DMS 273 treated with DMSO at 0.1 percent for 48 hours (cell line): Measurements from ENCODE around the gene MUC21.

Experiments
- DNase-seq: peaks from one replicate; lab custom pipeline; 2025; lab: John Stamatoyannopoulos, UW

The MUC21 gene

DNA sequence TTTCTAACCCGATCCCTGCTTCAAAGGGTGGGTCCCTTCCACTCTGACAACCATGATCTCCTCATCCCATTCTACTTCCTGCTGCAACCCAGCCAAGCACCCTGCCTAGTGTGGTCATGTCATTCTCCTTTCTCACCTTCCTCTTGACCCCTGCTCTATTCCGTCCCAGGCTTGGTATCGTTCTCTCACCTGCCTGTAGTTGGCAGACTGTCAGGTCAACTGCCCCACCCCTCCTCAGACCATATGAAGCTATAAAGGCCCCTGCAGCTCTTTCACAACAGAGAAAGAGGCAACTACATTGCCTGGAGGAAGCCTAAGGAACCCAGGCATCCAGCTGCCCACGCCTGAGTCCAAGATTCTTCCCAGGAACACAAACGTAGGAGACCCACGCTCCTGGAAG lies at the start of gene MUC21:
TSS of gene MUC21 (plus strand) at position 280 of the 400 bp plus-strand sequence. CDS start 241 bp downstream, outside the sequence.
- no peak for DNase-seq

DNA sequence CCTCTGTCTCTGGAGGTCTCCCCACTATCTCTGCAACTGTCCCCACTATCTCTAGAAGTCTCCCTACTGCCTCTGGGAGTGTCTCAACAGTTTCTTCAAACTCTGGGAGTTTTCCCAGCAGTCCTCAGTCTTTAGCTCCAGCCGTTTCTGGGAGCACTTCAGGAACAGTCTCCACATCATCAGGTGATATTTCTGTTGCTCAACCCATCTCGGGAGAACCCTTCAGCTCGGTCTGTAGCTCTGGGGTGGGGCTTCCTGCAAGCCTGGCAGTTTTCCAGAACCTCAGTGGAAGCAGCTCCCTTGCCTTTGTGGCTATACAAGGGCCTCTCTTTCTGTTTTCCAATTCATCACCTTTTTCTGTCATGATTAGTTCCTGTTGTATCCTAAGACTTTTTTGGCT lies 48.5 kb upstream of the MUC21 start:
- DNase-seq, result no peak

DNA sequence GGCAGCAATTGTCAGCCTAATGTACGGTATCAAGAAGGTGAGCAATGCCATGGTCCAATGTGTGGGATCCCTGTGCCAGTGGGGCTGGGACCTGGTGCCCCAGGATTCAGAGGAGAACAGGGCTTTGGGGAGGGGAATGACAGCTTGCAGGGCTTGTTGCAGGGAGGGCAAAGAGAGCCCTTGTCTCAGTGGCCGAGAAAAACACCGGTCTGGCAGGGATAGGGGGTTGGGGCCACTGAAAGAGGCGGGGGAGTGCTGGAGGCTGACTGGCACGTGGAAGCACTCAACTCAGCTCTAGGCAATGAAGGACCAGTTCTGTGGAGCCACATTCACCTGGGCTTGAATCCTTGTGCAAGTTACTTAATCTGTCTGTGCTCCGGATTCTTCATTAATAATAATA lies 46.3 kb upstream of the MUC21 start:
- DNase-seq, result no peak

DNA sequence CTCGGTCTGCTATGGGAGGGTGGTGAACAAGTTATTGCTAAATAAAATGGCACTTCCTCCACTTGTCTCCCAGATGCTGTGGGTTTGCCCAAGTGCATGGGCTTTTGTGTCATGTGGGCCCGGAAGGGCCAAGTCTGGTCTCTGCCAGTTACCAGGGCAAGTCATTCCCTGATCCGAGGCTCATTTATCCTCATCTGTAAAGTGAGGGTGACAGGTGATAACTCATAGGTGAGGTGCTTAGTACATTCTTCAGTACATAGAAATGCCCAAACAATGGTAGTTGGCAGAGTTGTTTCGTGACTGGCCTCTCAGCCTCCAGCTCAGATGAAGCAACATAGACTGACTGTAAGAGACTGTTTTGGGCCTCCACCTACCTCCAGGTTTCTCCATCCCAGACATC lies 44.8 kb upstream of the MUC21 start:
- no peak for DNase-seq

DNA sequence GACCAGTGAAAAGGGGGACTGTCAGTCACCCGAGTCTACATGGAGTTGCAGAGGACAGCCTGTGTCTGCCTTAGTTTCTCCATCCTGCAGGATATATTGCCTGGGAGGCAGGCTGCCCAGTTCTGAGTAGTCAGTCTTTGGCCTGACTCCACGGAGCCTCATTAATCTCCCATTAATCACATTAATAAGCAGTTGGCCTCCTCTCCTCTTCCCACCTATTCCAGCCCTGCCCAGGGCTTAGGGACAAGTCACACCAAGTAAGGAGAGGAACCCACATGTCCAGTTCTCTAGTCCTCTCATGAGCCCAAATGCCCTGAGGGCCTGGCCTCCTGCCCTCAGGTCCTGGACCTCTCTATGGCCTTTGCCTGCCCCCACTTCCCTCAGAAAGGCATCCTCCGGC lies 44.0 kb upstream of the MUC21 start:
- DNase-seq, result no peak

DNA sequence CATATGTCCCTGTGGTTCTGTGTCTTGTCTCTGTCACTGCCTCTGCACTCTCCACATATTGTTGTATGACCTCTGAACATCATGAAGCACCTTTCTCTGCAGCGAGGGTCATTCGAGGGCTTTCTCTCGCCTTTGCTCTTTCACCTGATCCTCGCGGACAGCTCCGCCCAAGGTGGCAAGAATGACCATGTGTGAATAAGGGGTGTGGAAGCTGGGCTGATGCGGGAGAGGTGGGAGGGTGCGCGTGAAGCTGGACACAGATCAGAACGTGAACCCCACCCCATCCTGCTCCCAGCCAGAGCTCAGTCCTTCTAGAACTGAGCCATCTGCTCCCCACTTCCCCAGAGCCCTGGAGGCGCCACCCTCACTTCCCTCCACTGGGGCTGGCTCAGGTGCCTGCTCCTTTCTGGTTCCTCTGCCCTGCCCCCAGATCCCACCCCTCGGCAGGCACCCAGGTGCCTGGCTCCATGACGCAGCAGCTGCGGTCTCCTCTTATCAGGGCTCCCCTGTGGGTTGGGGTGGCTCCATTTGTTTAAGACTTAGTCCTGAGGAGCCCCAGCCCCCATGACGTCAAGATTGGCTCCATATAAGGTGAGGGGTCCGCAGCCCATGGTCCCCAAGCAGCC lies 43.0 kb upstream of the MUC21 start, which contains the start of gene MUCL3:
TSS of gene MUCL3 (plus strand) at position 613 of the 626 bp plus-strand sequence. CDS start 27 bp downstream, outside the sequence.
- DNase-seq, result no peak

DNA sequence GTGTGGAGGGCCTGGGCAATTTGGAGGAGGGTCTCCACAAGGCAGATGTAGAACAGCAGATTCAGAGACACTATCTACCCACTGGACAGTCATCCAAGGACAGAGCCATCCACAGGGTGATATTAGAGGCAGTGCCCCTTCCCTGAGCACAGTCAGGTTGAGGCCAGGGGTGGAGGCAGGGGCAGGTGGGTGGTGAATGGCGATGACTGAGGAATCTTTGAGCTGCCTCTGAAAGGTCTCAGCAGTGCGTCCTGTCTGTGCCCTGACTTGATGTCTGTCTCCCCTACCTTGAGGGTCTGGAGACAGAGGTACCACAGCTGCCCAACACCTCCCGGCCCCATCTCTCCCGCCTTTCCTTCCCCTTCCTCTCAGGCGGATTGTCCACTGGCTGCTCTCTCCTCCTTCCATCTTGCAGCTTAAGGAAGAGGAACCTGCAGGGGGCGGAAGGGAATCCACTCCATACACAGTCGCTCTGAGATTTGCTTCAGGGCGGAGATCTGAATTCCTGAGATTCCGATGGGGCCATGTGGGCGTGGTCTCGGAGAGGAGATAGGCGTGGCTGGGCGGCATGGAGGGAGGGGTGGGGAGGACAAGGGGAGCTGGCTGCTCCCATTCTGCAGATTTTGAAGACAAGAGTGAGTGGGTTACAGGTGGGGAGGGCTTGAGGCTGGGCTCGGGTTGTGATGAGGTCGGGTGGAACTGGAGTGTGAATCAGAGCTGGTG lies 41.0 kb upstream of the MUC21 start:
- peak; percentile 5 for DNase-seq

DNA sequence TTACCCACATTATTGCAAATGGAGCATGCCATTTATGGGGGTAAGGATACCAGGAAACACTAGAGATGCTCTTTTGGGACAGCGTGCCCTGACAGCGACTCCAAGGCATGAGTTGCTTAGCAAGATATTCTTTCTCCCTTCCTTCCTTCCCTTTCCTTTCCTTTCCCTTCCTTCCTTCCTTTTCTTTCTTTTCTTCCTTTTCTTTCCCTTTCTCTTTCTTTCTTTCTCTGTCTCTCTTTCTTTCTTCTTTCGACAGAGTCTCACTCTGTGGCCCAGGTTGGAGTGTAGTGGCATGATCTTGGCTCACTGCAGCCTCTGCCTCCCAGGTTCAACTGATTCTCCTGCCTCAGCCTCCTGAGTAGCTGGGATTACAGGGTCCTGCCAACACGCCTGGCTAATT lies 39.5 kb upstream of the MUC21 start:
- no peak for DNase-seq

DNA sequence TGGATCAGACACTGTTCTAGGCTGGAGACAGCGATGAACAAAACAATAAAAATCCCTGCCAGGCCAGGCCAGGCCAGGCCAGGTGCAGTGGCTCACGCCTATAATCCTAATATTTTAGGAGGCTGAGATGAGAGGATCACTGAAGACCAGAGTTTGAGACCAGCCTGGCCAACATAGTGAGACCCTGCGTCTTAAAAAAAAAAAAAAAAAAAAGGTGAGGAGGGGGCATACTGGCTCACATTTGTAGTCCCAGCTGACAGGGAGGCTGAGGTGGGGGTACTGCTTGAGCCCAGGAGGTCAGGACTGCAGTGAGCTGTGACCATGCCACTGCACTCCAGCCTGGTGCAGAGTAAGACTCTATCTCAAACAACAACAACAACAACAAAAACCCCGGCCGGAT lies 38.2 kb upstream of the MUC21 start:
- no peak for DNase-seq

DNA sequence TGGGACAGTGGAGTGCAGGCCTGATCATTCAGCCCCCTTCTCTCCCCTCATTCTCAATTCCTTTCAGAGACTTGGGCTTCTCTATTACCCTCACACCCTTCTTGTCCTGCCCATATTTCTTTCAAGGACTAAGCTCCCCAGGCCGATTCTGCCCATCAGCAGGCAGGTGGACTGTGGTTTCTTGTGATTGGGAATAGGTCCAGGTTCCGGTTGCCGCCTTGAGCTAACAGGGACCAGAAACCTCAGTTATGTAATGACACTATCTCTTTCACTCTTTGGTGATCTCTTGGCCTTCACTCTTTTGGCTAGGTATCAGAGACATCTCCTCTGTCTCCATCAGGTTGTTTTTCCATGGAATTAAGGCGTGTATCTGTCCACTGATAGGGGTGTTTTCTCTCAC lies 36.3 kb upstream of the MUC21 start:
- DNase-seq, result no peak

DNA sequence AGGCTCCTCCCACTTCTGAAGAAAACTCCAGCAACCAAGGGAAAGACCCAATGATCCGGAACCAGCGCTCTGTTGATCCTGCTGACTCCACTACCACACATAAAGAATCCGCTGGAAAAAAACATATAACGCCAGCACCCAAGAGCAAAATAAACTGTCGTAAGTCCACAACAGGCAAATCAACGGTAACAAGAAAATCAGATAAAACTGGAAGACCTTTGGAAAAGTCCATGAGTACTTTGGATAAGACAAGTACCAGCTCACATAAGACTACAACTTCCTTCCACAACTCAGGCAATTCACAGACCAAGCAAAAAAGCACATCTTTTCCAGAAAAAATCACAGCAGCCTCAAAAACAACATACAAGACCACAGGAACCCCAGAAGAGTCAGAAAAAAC lies 34.7 kb upstream of the MUC21 start:
- no peak for DNase-seq

DNA sequence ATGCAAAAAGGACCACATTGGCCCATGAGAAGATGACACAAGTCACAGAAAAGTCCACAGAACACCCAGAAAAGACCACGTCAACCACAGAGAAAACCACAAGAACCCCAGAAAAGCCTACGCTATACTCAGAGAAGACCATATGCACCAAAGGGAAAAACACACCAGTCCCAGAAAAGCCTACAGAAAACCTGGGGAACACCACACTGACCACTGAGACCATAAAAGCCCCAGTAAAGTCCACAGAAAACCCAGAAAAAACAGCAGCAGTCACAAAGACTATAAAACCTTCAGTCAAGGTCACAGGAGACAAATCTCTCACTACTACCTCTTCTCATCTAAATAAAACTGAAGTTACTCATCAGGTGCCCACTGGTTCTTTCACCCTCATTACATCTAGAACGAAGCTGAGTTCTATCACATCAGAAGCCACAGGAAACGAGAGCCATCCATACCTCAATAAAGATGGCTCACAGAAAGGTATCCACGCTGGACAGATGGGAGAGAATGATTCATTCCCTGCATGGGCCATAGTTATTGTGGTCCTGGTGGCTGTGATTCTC lies 31.5 kb upstream of the MUC21 start:
- no peak for DNase-seq

DNA sequence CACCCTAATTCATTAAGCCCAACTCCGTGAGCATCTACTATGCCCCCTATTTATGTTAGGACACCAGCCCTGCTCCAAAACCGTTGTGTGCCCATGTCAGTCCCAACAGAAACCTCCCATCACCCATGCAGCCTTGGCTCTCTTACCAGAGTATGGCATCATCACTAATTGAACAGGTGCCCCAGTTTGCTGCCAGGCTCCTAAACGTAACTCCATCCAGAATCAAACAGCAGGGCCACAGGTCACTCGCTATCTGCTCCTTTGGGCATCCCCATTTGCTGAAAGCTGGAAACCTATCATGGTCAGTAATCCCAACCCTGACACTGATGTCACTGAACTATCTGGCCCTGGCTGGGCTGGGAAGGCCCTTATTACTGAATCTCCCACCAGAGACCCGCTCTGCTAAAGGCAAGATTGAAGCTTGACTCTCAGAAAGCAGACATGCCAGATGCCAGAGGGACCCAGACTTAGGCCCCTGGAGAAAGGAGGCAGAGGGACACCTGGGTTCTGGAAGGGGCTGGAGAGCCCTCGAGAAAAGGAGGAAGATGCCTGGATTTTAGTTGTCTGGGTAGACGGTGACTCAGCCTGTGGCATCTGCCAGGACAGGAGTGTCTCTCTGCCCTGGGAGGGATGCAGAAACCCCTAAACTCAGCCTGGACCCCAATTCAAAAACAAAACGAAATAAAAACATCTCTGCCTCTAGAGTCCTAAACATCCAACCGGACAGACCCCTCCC lies 28.7 kb upstream of the MUC21 start:
- DNase-seq, result no peak

DNA sequence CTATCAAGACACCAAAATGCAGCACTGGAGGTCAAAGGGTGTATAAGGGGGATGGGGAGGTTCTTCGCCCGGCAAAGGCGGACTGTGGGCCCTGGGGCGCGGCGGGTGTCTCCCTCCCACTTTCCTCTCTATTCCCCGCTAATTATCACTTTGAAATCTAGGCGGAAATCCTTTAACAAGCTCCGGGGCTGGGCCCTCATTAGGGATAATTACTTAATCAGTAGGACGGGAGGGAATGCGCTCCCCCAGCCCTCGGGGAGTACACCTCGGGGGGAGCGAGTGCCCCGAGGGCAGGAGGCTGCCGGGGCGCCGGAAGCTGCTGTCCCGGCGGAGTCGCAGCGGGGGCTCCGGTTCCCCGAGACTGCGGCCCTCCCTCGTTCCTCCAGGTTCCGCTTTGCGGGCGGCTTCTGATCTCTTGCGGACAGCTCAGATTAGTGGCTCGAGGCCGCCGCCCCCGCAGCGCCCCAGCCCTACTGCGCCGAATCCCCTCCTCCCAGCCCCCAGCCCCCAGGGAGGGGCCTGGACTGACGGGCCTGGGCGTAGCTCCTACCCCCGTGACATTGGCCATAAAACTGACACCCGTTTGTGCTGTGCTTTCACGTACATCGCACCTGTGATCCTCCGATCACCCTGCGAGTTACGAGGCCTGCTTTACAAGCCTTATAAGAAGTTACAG lies 28.0 kb upstream of the MUC21 start:
- DNase-seq, result no peak

DNA sequence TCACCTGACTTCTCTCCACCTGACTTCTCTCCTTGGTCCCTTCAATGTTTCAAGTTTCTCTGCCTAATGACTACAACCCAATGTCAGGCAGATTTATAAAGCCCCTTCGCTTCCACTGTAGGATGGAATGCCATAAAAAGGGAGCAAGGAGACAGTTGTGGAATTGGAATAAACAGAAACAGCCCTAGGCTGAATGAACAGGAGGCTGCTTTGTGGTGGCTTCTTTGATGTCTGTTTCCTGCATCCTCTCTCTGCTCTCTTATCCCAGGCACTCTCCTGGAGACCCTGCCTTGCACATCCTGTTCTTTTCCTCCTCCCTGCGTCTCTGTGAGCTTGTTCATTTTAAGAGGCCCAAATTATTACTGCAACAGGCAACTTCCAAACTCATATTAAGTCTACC lies 25.8 kb upstream of the MUC21 start:
- DNase-seq, result no peak

DNA sequence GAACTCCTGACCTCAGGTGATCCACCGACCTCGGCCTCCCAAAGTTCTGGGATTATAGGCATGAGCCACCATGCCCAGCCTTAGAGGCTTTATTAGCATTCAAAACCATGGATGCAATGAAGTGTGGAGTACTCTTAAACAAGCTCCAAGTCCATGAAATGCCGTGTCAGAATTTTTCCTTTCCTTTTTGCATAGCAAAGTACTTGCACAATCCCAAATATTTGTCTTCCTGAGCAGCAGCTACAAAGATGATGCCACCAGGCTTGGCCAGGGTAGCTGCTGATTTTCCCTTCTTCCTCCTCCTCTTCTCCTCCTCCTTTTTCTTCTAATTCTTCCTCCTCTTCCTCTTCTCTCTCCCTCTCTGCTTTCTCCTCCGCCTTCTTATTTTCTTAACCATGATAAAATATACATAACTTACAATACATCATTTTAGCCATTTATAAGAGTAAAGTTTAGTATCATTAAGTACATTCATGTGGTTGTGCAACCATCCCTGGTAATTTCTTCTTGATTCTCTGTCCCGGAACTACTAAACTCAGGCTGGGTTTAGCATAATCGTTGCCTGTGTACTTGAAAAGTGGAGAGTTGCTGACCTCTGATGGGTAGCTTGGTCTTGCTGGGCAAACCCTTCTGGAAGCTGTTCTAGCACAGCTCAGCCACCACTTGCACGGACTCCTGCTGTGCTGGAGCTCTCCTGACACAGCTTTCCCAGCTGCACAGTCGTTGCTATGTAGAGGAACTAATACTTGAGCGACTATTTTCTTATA lies 22.4 kb upstream of the MUC21 start:
- no peak for DNase-seq

DNA sequence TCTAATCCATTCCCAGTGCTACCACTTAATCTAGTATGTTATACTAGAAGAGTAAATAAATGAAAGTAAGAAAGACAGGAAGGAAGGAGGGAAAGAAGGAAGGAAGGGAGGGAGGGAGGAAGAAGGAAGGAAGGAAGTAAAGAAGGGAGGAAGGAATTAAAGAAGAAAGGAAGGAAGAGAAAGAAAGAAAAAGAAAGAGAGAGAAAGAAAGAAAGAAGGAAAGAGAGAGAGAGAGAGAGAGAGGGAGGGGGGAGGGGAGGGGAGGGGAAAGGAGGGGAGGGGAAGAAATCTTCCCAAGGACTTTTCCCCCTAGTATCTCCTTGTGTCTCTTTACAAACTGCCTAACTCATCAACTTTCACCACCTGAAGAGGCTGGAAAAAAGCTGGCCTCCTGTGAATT lies 20.8 kb upstream of the MUC21 start:
- DNase-seq, result no peak

DNA sequence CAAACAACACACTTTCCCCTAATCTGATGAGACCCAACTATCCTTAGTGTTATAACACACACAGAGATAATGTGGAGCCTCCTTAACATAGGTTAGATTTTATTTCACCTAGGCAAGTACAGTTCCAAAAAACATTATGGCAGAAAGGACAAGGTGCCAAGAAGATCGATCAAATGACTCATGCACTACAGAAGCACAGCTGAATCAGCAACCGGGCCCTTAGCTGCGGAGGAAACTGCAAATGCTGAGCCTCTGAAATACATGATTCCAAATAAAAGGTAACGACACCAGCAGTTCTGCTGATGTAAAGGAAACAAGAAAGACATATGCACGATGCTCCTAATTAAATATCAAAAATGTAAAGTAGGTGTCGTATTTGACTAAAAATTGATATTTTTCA lies 19.9 kb upstream of the MUC21 start:
- no peak for DNase-seq

DNA sequence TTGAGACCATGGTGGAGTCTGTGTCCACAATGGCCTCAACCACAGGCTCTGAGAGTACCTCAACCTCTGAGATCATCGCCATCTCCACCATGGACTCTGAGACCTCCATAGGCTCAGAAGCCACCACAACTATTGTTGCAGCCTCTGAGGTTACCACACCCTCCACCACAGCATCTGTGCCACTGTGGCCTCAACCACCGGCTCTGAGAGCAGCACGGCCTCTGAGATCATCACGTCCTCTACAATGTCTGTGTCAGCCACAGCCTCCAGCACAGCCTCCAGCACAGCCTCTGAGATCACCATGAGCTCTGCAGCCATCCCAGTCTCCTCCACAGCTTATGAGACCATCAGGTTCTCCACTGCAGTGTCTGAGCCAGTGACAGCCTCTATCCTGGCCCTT lies 19.4 kb upstream of the MUC21 start:
- DNase-seq, result no peak

DNA sequence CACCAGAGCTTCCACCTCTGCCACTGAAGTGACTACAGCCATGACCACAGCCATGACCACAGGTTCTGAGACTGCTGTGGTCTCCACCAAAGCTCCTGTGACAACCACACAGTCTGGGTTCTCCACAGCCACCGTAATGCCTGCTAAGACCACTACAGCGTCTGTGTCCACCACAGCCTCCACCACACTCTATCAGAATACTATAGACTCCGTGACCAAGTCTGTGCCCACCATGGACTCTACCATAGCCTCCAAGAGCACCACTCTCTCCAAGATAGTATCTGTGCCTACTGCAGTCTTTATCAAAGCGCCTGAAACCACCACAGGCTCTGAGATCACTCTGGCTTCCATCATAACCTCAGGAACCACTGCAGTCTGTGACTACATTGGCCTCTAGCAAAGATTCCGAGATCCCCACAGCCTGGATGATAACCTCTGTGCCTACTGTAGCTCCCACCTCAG lies 18.3 kb upstream of the MUC21 start:
- no peak for DNase-seq

DNA sequence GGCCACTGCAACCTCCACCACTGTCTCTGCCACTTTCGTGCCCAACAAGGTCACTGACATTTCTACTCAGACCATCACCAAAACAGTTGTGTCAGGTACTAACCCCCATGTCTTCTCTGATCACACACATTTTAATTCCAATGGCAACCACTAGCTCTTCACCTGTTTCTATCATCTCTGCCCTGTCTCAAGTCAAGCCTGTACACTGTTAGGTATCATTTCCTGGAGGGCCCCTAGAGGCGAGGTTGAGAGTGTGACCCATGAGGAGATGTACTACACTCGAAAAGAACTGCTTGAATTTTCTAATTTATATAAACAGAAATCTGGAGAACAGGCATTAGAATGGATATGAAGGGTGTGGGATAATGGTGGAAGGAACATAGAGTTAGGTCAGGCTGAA lies 17.4 kb upstream of the MUC21 start:
- no peak for DNase-seq
